Mucosa of stomach (tissue), 1 donor: ENCODE results near the gene ADAMTS20.
"Not testable (repeated sequence)": the region's sequence is repeated elsewhere in the genome, so short reads cannot be mapped to it uniquely, and the experiment has no call there.

Source experiments
- H3K27me3 ChIP-seq: one replicate; pipeline ENCODE4 v1.7.0; 2013; ENCODE audit warnings: mild to moderate bottlenecking, low read length; ENCODE audit not compliant: control insufficient read depth, insufficient read depth
- H3K36me3 ChIP-seq: one replicate; pipeline ENCODE4 v1.7.0; 2013; ENCODE audit warnings: low read length; ENCODE audit not compliant: control insufficient read depth, insufficient read depth
- H3K4me1 ChIP-seq: one replicate; pipeline ENCODE4 v1.7.0; 2013; ENCODE audit warnings: mild to moderate bottlenecking, low read length; ENCODE audit not compliant: control insufficient read depth, insufficient read depth
- H3K4me3 ChIP-seq: one replicate; pipeline ENCODE4 v1.7.0; 2013; ENCODE audit warnings: low read length
- H3K9ac ChIP-seq: one replicate; pipeline ENCODE4 v1.7.0; 2013; ENCODE audit warnings: mild to moderate bottlenecking, low read length, moderate library complexity
- H3K9me3 ChIP-seq: one replicate; pipeline ENCODE4 v1.7.0; 2013; ENCODE audit warnings: mild to moderate bottlenecking, low read length, moderate library complexity; ENCODE audit not compliant: control insufficient read depth
- donor health status: Pancreatic carcinoma.

ADAMTS20 gene

DNA sequence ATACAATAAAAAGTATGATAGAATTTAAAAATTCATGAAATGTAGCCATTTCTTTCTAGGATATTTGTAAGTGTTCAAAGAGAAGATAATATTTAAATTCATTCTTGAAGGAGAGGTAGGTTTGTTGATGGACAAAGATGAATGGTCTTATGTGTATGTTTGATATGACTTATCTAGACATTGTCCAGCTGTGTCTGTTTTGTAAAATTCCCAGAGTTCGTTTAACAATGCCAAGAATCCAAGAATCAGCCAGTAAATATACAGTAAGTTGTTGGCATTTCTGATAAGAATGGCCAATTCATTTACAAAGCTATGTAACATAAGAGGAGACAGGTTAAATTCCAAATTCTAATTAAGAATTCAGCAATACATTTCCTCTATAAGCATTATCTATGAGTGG is 150.9 kb downstream of the ADAMTS20 start:
- H3K27me3 ChIP-seq: no peaks in the 10 kb centered on the region
- H3K36me3 ChIP-seq: no peaks in the 10 kb centered on the region

DNA sequence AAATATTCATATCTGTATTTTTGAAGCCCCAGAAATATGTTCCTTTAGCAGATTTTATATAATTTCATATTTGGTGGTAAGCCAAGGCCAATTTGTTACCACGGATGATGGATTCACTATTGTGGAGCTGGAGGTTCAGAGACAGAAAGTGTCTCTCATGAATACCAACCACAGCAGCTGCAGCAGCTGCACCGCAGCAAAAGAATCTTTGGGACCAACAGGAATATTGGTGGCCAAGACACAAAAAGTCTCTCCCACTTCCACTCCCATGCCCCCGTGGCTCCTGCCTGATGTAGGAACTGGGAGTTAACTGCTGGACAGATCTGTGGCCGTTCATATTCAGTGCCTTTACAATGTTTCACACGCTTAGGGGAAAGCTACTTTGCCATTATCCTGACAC is 155.3 kb downstream of the ADAMTS20 start:
- no peak overlapping the region for H3K4me3 ChIP-seq
- no peaks in the 10 kb centered on the region for H3K27me3 ChIP-seq
- H3K9ac ChIP-seq: no peak overlapping the region
- H3K9me3 ChIP-seq: no peaks in the 10 kb centered on the region
- no peaks in the 10 kb centered on the region for H3K36me3 ChIP-seq
- no peaks in the 10 kb centered on the region for H3K4me1 ChIP-seq

More for the DNA sequence above, 150.9 kb downstream of the ADAMTS20 start:
- Histone ChIP-seq H3K9me3 (no peaks in the 10 kb centered on the region), H3K4me1 (no peaks in the 10 kb centered on the region), H3K4me3 (no peak overlapping the region), H3K9ac (no peak overlapping the region)

DNA sequence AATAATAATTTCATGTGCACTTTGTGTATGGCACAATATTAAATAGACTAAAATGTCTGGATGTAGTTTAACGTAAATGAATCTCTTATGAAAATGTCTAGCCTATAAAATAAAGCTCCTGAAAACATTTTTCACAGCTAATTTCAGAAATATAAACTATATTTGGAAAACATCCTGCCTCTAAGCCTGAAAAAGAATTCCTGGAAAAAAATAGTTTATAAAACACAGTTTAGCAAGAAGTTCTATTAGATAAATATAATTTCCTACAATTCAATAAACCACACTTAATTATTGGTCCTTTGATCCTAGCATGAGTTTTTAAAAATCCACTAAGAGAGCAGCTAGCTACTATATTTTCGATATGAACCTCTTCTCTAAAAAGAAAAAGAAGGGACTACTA is 159.9 kb downstream of the ADAMTS20 start:
- Histone ChIP-seq H3K9ac (no peak overlapping the region), H3K36me3 (no peaks in the 10 kb centered on the region), H3K9me3 (no peaks in the 10 kb centered on the region), H3K4me3 (no peak overlapping the region), H3K4me1 (no peaks in the 10 kb centered on the region), H3K27me3 (no peaks in the 10 kb centered on the region)

DNA sequence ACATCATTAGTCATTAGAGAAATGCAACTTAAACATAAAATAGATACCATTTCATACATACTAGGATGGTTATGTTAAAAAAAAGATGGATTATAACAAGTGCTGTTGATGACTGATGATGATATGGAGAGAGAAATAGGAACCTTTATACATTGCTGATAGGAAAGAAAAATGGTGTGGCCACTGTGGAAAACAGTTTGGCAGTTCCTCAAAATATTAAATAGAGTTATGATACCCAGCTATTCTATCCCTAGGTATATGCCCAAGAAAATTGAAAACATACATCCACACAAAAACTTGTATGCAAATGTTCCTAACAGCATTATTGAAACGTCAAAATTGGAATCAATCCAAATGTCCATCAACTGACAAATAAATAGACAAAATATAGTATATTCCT is 170.1 kb downstream of the ADAMTS20 start:
- Histone ChIP-seq H3K36me3 (no peaks in the 10 kb centered on the region), H3K4me1 (no peaks in the 10 kb centered on the region), H3K27me3 (no peaks in the 10 kb centered on the region), H3K4me3 (no peak overlapping the region), H3K9ac (no peak overlapping the region), H3K9me3 (no peaks in the 10 kb centered on the region)

DNA sequence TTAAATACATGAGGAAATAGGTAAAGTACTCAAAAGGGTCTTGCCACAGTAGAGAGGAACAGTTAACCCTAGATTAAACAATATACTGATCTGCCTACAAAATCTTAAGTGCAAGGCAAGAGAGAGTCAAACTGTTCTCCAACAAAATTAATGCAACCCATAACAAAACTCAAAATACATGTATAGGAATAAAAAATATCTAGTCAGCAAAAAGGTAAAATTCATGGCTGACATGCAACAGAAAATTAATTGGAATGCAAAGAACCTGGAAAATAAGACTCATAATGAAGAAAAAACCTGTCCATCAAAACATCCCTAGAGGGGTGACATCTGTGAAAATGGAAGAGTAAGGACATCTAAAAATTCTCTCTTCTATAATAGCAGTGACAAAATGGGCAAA is 173.6 kb downstream of the ADAMTS20 start:
- no peak overlapping the region for H3K9ac ChIP-seq
- H3K4me1 ChIP-seq: no peaks in the 10 kb centered on the region
- no peak overlapping the region for H3K4me3 ChIP-seq
- no peaks in the 10 kb centered on the region for H3K36me3 ChIP-seq
- H3K9me3 ChIP-seq: no peaks in the 10 kb centered on the region
- no peaks in the 10 kb centered on the region for H3K27me3 ChIP-seq

DNA sequence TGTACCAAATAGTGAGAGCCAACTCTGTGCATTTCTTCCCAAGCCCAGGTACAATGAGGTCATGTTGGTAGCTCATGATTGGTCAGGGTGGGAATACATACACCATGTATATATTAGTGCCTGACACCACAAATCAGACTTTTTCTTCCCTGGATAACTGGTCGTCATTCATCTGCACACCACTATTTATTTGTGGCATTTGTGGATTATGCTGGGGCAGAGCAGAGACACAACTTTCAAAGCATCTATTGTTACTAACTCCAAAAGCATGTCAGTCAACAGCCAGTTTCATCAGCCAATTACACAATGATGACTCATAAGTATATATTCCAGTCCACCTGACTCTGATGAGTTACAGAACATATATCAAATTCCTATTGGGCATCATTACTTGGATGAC is 181.7 kb downstream of the ADAMTS20 start:
- no peak overlapping the region for H3K9ac ChIP-seq
- H3K4me1 ChIP-seq: no peaks in the 10 kb centered on the region
- H3K27me3 ChIP-seq: no peaks in the 10 kb centered on the region
- no peaks in the 10 kb centered on the region for H3K9me3 ChIP-seq
- H3K4me3 ChIP-seq: no peak overlapping the region
- no peaks in the 10 kb centered on the region for H3K36me3 ChIP-seq

DNA sequence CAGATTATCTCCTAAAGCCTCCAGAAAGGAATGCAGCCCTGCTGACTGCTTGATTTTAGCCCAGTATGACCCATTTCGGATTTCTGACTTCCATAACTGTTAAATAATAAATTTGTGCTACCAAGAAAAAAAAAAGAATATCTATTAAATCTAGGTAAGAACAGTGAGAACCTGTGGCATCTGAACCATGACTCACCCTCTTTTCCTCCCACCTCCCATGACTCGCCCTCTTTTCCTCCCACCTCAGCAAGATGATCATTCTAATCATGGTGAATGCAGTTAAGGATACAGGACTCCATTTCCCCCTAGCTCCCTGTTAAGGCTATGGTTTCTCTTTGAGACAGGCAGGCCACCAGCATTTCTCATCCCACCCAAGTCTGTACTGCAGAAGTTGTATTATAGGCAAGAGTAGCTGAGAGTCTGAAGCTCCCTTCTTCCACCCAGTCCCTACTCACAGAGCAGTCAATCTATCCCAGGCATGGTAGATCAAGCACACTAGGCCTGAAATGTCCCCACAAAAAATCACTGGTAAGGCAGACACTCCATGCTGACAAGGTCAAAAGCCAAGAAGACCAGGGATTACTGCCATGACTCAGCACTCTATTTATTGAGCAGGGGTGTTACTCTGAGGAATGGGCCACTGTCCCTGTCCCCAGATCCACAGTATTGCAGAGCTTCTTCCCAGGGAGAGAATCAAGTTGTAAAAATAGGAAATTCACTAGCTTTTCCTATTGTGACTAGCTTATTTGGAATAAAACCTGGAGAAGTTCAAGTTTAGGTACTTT is 188.9 kb downstream of the ADAMTS20 start:
- Histone ChIP-seq H3K27me3 (no peaks in the 10 kb centered on the region), H3K9ac (no peak overlapping the region), H3K9me3 (no peaks in the 10 kb centered on the region), H3K4me1 (no peaks in the 10 kb centered on the region), H3K36me3 (no peaks in the 10 kb centered on the region), H3K4me3 (no peak overlapping the region)

DNA sequence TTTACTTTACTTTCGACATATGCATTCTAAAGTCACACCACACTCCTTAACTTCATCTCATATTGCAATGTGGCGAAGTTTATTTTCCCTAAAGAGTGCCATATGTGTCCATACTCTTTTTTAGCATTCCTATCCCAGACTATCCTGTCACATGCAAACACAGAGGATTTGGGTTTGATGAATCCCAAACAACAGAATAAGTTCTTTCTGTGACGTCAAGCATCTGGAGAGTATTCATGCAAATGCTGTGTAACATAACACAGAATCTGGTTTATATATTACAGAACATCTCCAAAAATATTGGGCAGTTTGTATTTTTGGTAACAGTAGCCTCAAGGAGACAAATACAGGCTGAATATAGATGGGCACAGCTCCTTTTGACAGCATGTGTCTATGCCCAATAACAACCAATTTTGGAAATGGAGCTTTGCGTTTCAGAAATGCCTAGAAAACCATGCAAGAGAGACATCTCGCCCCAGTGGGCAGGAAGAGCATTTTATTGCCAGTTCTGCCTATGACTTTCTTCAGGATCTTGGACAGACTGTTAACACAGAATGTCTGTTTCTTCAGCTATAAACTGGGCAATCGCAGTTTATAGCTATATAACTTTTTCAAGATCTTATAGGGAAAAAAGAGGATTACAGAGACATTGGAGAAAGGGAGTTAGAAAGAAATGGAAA is 190.8 kb downstream of the ADAMTS20 start:
- H3K9me3 ChIP-seq: no peaks in the 10 kb centered on the region

DNA sequence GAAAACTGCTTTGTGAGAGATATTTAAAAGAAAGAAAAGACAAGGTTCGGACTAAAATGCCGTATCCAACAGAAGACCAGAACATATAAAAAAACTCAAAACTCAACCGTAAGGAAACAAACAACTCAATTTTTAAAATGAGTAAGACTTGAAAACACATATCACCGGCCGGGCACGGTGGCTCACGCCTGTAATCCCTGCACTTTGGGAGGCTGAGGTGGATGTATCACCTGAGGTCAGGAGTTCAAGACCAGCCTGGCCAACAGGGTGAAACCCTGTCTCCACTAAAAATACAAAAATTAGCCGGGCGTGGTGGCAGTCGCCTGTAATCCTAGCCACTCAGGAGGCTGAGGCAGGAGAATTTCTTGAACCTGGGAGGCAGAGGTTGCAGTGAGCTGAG is 192.0 kb downstream of the ADAMTS20 start:
- H3K36me3 ChIP-seq, H3K9me3 ChIP-seq, H3K4me1 ChIP-seq, H3K4me3 ChIP-seq, H3K9ac ChIP-seq, H3K27me3 ChIP-seq: not testable (repeated sequence)

More for the DNA sequence above, 190.8 kb downstream of the ADAMTS20 start:
- no peaks in the 10 kb centered on the region for H3K27me3 ChIP-seq
- no peak overlapping the region for H3K9ac ChIP-seq
- no peaks in the 10 kb centered on the region for H3K4me1 ChIP-seq
- no peaks in the 10 kb centered on the region for H3K36me3 ChIP-seq
- no peak overlapping the region for H3K4me3 ChIP-seq

DNA sequence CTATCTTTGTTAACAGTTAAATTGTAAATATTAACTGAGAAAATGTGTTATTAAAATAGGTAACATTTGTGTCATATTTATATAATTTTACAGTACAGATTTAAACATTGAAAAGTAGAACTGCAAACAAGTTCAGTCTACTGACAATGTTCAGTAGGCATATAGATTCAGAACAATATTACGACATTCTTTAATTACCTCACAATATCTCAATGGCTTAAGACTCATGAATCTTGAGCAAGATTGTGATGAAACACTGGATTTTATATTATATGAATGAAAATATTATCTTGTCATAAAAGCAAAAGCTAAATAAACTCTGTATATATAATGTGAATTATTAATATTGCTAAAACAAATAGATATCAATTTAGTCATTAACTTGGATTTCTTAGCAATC is 194.9 kb downstream of the ADAMTS20 start:
- Histone ChIP-seq H3K36me3 (no peaks in the 10 kb centered on the region), H3K9me3 (no peaks in the 10 kb centered on the region), H3K9ac (no peak overlapping the region), H3K27me3 (no peaks in the 10 kb centered on the region), H3K4me1 (no peaks in the 10 kb centered on the region), H3K4me3 (no peak overlapping the region)

DNA sequence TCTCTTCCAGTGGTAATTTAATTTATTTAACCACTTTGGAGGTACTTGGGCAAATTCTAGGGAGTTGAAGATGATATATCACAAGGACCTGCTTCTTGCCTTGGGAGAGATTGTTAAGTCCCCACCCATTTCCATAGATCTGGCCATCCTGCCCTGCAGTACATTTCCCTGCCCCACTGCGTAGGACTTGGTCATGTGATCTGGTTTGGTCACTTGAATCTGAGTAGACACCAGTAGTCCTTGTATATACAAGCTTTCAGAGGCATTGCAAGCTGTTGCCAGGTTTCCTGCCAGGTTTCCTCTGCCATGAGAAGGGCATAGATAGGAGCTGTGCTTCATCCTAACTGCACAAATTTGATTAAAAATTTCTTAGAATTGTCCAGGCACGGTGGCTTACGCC is 200.0 kb downstream of the ADAMTS20 start:
- Histone ChIP-seq H3K4me3 (no peak overlapping the region), H3K27me3 (no peaks in the 10 kb centered on the region), H3K36me3 (no peaks in the 10 kb centered on the region), H3K9ac (no peak overlapping the region), H3K9me3 (no peaks in the 10 kb centered on the region), H3K4me1 (no peaks in the 10 kb centered on the region)

DNA sequence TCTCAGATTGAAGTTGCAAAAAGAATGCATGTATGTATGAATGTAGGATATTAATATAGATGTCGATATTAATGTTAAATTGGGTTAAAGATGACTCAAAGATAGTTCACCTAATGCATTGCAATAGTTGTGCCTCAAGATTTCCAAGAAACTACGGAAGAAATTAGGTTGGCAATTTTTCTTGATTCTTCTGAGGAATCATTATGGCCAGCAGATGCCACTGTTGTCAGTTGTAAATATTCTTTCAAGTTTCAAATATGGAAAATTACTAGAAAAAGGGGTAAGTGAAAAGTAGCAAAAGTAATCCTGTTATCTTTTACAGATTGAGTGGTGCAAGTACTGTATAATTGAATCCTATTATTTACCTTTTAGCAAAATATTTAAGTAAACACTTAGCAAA is 202.1 kb downstream of the ADAMTS20 start:
- Histone ChIP-seq H3K4me3 (no peak overlapping the region), H3K36me3 (no peaks in the 10 kb centered on the region), H3K9ac (no peak overlapping the region), H3K9me3 (no peaks in the 10 kb centered on the region), H3K27me3 (no peaks in the 10 kb centered on the region), H3K4me1 (no peaks in the 10 kb centered on the region)
